Stimulated activated CD4-positive, alpha-beta T cell treated with anti-CD3 and anti-CD28 coated beads, Interleukin-4, amount 100 ng/mL, for 1 hour (primary cell): ENCODE data around the gene HOXD10.

Experiments used
- DNase-seq: peaks from one replicate; pipeline ENCODE4 v3.0.0-alpha.2; 2020

The HOXD10 gene

GRCh38 chr2:176165370-176166050 is 48.9 kb downstream of the HOXD10 start:
- DNase-seq: no peak

DNA sequence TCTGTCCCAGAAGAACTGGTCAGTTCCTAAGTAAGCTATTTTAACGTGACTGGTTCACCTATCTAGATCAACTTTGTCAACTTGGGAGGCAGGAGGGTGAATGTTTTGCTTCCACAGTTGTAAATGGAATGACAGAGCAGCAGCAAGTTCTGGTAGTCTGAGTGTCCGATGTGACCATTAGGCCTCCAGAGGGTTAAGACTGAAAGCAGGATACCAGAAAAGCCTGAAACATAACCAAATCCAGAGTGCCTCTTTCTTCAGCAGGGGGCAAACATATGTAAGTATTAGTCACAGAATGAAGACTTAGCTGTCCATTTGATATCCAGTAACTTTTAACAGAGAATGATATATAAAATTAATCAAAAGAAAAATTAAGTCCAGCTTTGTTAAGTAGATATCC is 49.7 kb downstream of the HOXD10 start:
- DNase-seq: no peak

DNA sequence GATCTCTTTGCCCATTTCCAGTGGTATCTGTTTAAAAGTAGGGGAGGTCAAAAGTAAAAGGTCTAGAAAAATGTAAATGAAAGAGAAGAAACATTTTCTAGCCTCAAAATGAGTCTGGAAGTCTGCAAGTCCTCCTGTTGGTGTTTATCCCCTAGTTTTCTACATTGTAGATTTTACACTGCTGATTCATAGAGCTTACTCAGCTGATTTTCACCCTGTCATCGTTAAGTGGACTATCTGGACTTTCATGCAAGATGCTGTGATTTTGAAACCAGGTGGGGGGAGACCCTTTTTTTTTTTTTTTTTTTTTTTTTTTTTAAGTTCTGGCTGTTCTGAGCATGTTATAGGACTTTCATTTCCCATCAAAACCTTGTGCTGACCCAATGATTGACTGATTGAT is 50.8 kb downstream of the HOXD10 start:
- no peak for DNase-seq

DNA sequence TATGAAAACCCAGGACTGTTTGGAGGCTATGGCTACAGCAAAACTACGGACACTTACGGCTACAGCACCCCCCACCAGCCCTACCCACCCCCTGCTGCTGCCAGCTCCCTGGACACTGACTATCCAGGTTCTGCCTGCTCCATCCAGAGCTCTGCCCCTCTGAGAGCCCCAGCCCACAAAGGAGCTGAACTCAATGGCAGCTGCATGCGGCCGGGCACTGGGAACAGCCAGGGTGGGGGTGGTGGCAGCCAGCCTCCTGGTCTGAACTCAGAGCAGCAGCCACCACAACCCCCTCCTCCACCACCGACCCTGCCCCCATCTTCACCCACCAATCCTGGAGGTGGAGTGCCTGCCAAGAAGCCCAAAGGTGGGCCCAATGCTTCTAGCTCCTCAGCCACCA is 52.6 kb downstream of the HOXD10 start:
- DNase-seq: no peak
